ENCODE results near the gene DEDD. TPM values are rescaled to one million over a fixed set of nuclear protein-coding genes. Genes with fewer than 3 reads are reported as not detected.

The DEDD gene
- total and polyA plus RNA-seq, 2 of the 4 experiments (the other 2 are of a cell fraction) = 40.2 to 47.9 TPM

- DNase-seq = peak; percentile 54
- peaks cover 4% of the 10 kb centered on the region for H3K36me3 ChIP-seq (ENCODE audit: control insufficient read depth, insufficient read depth, low read length)
- H3K9ac ChIP-seq (ENCODE audit: low read depth, low read length) = no peak overlapping the region
- BruUV-seq (replicated peaks) = no TSS peak
- no peak overlapping the region for H3K4ac ChIP-seq (ENCODE audit: low read depth, low read length)
- H3K27me3 ChIP-seq (ENCODE audit: control insufficient read depth, insufficient read depth, low read length) = no peaks in the 10 kb centered on the region
- peaks cover 0 to 4% of the 10 kb centered on the region in 2 experiments; a peak in 1 of 4 replicates for H3K79me1 ChIP-seq (ENCODE audit: low read depth in 1 of 2, low read length in 2 of 2)
- H2BK120ac ChIP-seq (ENCODE audit: low read depth, low read length) = no peak overlapping the region
- H3K4me1 ChIP-seq (ENCODE audit: control insufficient read depth, insufficient read depth, low read length) = peaks cover 12% of the 10 kb centered on the region
- H2BK5ac ChIP-seq (ENCODE audit: low read depth, low read length, poor library complexity, severe bottlenecking) = no peak overlapping the region
- POLR2A ChIA-PET (ENCODE audit: unreplicated experiment) = no interaction called here
- H3K14ac ChIP-seq (replicated peaks; ENCODE audit: low read depth, low read length) = no peak overlapping the region
- no peak overlapping the region for H3K4me2 ChIP-seq (ENCODE audit: low read depth, low read length)
- in situ Hi-C loops (cut with MboI; ENCODE audit: low sequenced_read_pairs) = loop anchor here (5.0 kb wide), 1 partner anchor 99 kb away; no protein-coding TSS in a partner anchor
- H2AFZ ChIP-seq (replicated peaks; ENCODE audit: low read length, poor library complexity) = no peak overlapping the region
- no peak overlapping the region for H3K18ac ChIP-seq (ENCODE audit: low read depth, low read length)
- no peaks in the 10 kb centered on the region for H3K9me3 ChIP-seq (ENCODE audit: control insufficient read depth, insufficient read depth, low read length)
- dilution Hi-C loops (cut with HindIII; ENCODE audit: low sequenced_read_pairs, unreplicated experiment) = no loop called here
- H2BK15ac ChIP-seq (ENCODE audit: low read depth, low read length) = no peak overlapping the region
- no peak overlapping the region for H4K91ac ChIP-seq (ENCODE audit: insufficient read depth, low read depth, low read length)
- no peak overlapping the region for H3K56ac ChIP-seq (ENCODE audit: extremely low read depth, insufficient read depth, low read length)
- intact Hi-C loops (cut with micrococcal nuclease) = loop anchor here (2.0 to 5.0 kb wide), 2 partner anchors 24 to 369 kb away; no protein-coding TSS in a partner anchor
- TF ChIP-seq NFE2L2 (IDR thresholded peaks at IDR 0.05; ENCODE audit: low read depth, low read length) (no peak), MAFK (IDR thresholded peaks at IDR 0.05; ENCODE audit: low read depth, low read length) (no peak), CHD1 (IDR thresholded peaks at IDR 0.05; ENCODE audit: low read depth, low read length) (no peak), RFX5 (IDR thresholded peaks at IDR 0.05; ENCODE audit: low read depth, low read length) (no peak), RAD21 (IDR thresholded peaks at IDR 0.05; ENCODE audit: low read length) (no peak), FOS (IDR thresholded peaks at IDR 0.05; ENCODE audit: low read depth, low read length) (no peak), CEBPB (IDR thresholded peaks at IDR 0.05; ENCODE audit: low read depth, low read length) (peak; percentile 63)
- TF ChIP-seq, protein P1, sequence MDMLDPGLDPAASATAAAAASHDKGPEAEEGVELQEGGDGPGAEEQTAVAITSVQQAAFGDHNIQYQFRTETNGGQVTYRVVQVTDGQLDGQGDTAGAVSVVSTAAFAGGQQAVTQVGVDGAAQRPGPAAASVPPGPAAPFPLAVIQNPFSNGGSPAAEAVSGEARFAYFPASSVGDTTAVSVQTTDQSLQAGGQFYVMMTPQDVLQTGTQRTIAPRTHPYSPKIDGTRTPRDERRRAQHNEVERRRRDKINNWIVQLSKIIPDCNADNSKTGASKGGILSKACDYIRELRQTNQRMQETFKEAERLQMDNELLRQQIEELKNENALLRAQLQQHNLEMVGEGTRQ (IDR thresholded peaks at IDR 0.05; ENCODE audit: low read depth, low read length) = no peak
- H2BK20ac ChIP-seq (ENCODE audit: low read depth, low read length) = no peak overlapping the region
- no peak overlapping the region for H3K27ac ChIP-seq (ENCODE audit: insufficient read depth, low read length)
- no peak overlapping the region for H2AK9ac ChIP-seq (replicated peaks; ENCODE audit: low read depth, low read length, poor library complexity)
- H3K23ac ChIP-seq (ENCODE audit: low read depth, low read length) = no peak overlapping the region
- H2AK5ac ChIP-seq (ENCODE audit: low read depth, low read length) = no peak overlapping the region
- WGBS, 2 experiments (ENCODE audit: extremely low coverage in 2 of 2, insufficient read length in 1 of 2) = no CpG with 5 or more reads among the region's 1 CpG
- ATAC-seq (ENCODE audit: low read depth) = no peak
- H4K5ac ChIP-seq (ENCODE audit: low read depth, low read length) = no peak overlapping the region
- CTCF ChIA-PET = interaction anchor here (1.1 to 2.7 kb wide), 6 partner anchors 12 to 103 kb away, joined by 3 to 23 read pairs (median 4); partner anchors contain the start of gene USF1
- peaks cover 10% of the 10 kb centered on the region for H4K20me1 ChIP-seq (ENCODE audit: insufficient read depth, low read length)
- peaks cover 9% of the 10 kb centered on the region for H3K9me1 ChIP-seq (ENCODE audit: insufficient read depth, low read length)
- H4K8ac ChIP-seq (ENCODE audit: low read depth in 2 of 2, low read length in 2 of 2) = no peak overlapping the region
- H3K4me3 ChIP-seq (ENCODE audit: insufficient read depth, low read depth, low read length) = no peak overlapping the region
Measured at GRCh38 chr1:161096530-161096929, 35.9 kb downstream of the DEDD start.
